H9 (cell line): ENCODE data around the gene SOCS1. TPM values are rescaled to one million over a fixed set of nuclear protein-coding genes. Genes with fewer than 3 reads are reported as not detected.

ENCODE experiments used
- DNase-seq: peaks from one replicate; pipeline ENCODE4 v3.0.0-alpha.2; 2017
- H2AFZ ChIP-seq: one replicate; pipeline ENCODE4 v1.6.1; 2013; ENCODE audit warnings: mild to moderate bottlenecking, low read length, control low read depth, moderate library complexity
- H2AK5ac ChIP-seq: 2 replicates; pipeline ENCODE4 v1.6.1; 2013; ENCODE audit warnings: low read length, control low read depth, mixed read lengths; ENCODE audit not compliant: insufficient read length
- H2BK120ac ChIP-seq: one replicate; pipeline ENCODE4 v1.6.1; 2013; ENCODE audit warnings: low read depth, mild to moderate bottlenecking, low read length, control low read depth, inconsistent platforms; ENCODE audit not compliant: poor library complexity, severe bottlenecking
- H2BK12ac ChIP-seq: 2 replicates; pipeline ENCODE4 v1.6.1; 2013; ENCODE audit warnings: low read length, control low read depth, mixed read lengths, low read depth; ENCODE audit not compliant: insufficient read length
- H2BK15ac ChIP-seq: 2 replicates; pipeline ENCODE4 v1.6.1; 2013; ENCODE audit warnings: low read depth, low read length, control low read depth
- H2BK20ac ChIP-seq: one replicate; pipeline ENCODE4 v1.6.1; 2013; ENCODE audit warnings: low read depth, mild to moderate bottlenecking, low read length, control low read depth, inconsistent platforms; ENCODE audit not compliant: poor library complexity, severe bottlenecking
- H2BK5ac ChIP-seq: 2 replicates; pipeline ENCODE4 v1.6.1; 2013; ENCODE audit warnings: low read length, control low read depth, mixed read lengths; ENCODE audit not compliant: insufficient read length
- H3K14ac ChIP-seq: 2 replicates; pipeline ENCODE4 v1.6.1; 2013; ENCODE audit warnings: low read length, control low read depth; ENCODE audit not compliant: insufficient read depth
- H3K18ac ChIP-seq: 2 replicates; pipeline ENCODE4 v1.6.1; 2013; ENCODE audit warnings: low read depth, mild to moderate bottlenecking, mixed read lengths, low read length, control low read depth; ENCODE audit not compliant: insufficient read length
- H3K23ac ChIP-seq: 2 replicates; pipeline ENCODE4 v1.6.1; 2013; ENCODE audit warnings: low read length, control low read depth, mixed read lengths, low read depth; ENCODE audit not compliant: insufficient read length
- H3K23me2 ChIP-seq: 2 replicates; pipeline ENCODE4 v1.6.1; 2013; ENCODE audit warnings: low read depth, mild to moderate bottlenecking, mixed read lengths, low read length, control low read depth; ENCODE audit not compliant: insufficient read length, poor library complexity, severe bottlenecking
- H3K27ac ChIP-seq: 2 replicates; pipeline ENCODE4 v1.5.1; 2013; ENCODE audit warnings: low read length, control low read depth, mixed read lengths, low read depth; ENCODE audit not compliant: insufficient read length
- H3K27me3 ChIP-seq: 2 replicates; pipeline ENCODE4 v1.6.1; 2013; ENCODE audit warnings: low read length, control low read depth, inconsistent platforms; ENCODE audit not compliant: insufficient read depth
- H3K4ac ChIP-seq: 2 replicates; pipeline ENCODE4 v1.6.1; 2013; ENCODE audit warnings: low read depth, mild to moderate bottlenecking, control low read depth, inconsistent platforms, low read length, moderate library complexity
- H3K4me1 ChIP-seq: 2 replicates; pipeline ENCODE4 v1.6.1; 2013; ENCODE audit warnings: low read length, control low read depth, inconsistent platforms; ENCODE audit not compliant: insufficient read depth
- H3K4me2 ChIP-seq: 2 replicates; pipeline ENCODE4 v1.6.1; 2013; ENCODE audit warnings: low read length, control low read depth, mixed read lengths; ENCODE audit not compliant: insufficient read length, insufficient read depth
- H3K56ac ChIP-seq: 2 replicates; pipeline ENCODE4 v1.6.1; 2013; ENCODE audit warnings: low read depth, mild to moderate bottlenecking, mixed read lengths, low read length, control low read depth; ENCODE audit not compliant: insufficient read length
- H3K79me1 ChIP-seq: 2 replicates; pipeline ENCODE4 v1.6.1; 2013; ENCODE audit warnings: low read depth, mild to moderate bottlenecking, moderate library complexity, low read length, control low read depth, inconsistent platforms; ENCODE audit not compliant: insufficient read depth, poor library complexity, severe bottlenecking
- H3K79me2 ChIP-seq: 2 replicates; pipeline ENCODE4 v1.6.1; 2013; ENCODE audit warnings: low read length, control low read depth, inconsistent platforms; ENCODE audit not compliant: insufficient read depth
- H3K9ac ChIP-seq: 2 replicates; pipeline ENCODE4 v1.6.1; 2013; ENCODE audit warnings: low read length, control low read depth, mixed read lengths; ENCODE audit not compliant: insufficient read length; ENCODE audit errors: extremely low read depth
- H3K9me3 ChIP-seq: one replicate; pipeline ENCODE4 v1.6.1; 2013; ENCODE audit warnings: low read depth, low read length, inconsistent platforms; ENCODE audit not compliant: control insufficient read depth
- H3T11ph ChIP-seq: one replicate; pipeline ENCODE4 v1.6.1; 2013; ENCODE audit warnings: mild to moderate bottlenecking, low read length, control low read depth, inconsistent platforms
- H4K20me1 ChIP-seq: one replicate; pipeline ENCODE4 v1.6.1; 2013; ENCODE audit not compliant: control insufficient read depth, insufficient read length, insufficient read depth
- H4K5ac ChIP-seq: 2 replicates; pipeline ENCODE4 v1.6.1; 2013; ENCODE audit warnings: low read depth, mild to moderate bottlenecking, mixed read lengths, low read length, control low read depth; ENCODE audit not compliant: insufficient read length
- H4K8ac ChIP-seq: replicated peaks from 2 replicates; pipeline ENCODE4 v1.6.1; 2013; ENCODE audit warnings: low read length, control low read depth, mixed read lengths, low read depth; ENCODE audit not compliant: insufficient read length
- H4K91ac ChIP-seq: 2 replicates; pipeline ENCODE4 v1.6.1; 2013; ENCODE audit warnings: low read depth, mild to moderate bottlenecking, moderate library complexity, mixed read lengths, low read length, control low read depth; ENCODE audit not compliant: insufficient read length
- H3K27ac Mint-ChIP-seq, 3 experiments: 2 replicates in 2 of 3; 3 replicates in 1 of 3; pipeline ENCODE4 v1.8.0; 2020 to 2021; ENCODE audit warnings: mixed read lengths in 3 of 3, mild to moderate bottlenecking in 1 of 3, moderate library complexity in 1 of 3
- H3K27me3 Mint-ChIP-seq: 2 replicates; pipeline ENCODE4 v1.8.0; 2021; ENCODE audit warnings: low read depth, mild to moderate bottlenecking, moderate library complexity, mixed read lengths
- H3K36me3 Mint-ChIP-seq, 3 experiments: 2 replicates in 2 of 3; 3 replicates in 1 of 3; pipeline ENCODE4 v1.8.0; 2020 to 2021; ENCODE audit warnings: low read depth in 3 of 3, mixed read lengths in 3 of 3; ENCODE audit not compliant: insufficient read depth in 1 of 3
- H3K4me1 Mint-ChIP-seq, 2 experiments: 2 replicates each; pipeline ENCODE4 v1.8.0; 2020; ENCODE audit warnings: mixed read lengths in 2 of 2
- H3K4me3 Mint-ChIP-seq, 2 experiments: 2 replicates in 1 of 2; 3 replicates in 1 of 2; pipeline ENCODE4 v1.8.0; 2020 to 2021; ENCODE audit warnings: mild to moderate bottlenecking in 2 of 2, mixed read lengths in 2 of 2, moderate library complexity in 1 of 2
- H3K9me3 Mint-ChIP-seq, 2 experiments: 2 replicates in 1 of 2; 3 replicates in 1 of 2; pipeline ENCODE4 v1.8.0; 2020; ENCODE audit warnings: mild to moderate bottlenecking in 2 of 2, mixed read lengths in 2 of 2, moderate library complexity in 1 of 2
- WGBS: extraction: QIAGEN DNeasy Blood & Tissue Kit; methylation state at CpG from one replicate; pipeline ENCODE4 v1.1.7; 2013; ENCODE audit warnings: missing lambda C conversion rate, low lambda C conversion rate, mixed read lengths; ENCODE audit not compliant: insufficient read length; ENCODE audit errors: extremely low coverage; 5-methylcytosine and 5-hydroxymethylcytosine counted together
- total RNA-seq: library from RNA; stranded (reverse); gene quantifications from 2 replicates; pipeline ENCODE4 v1.2.1, GENCODE V29; 2021
- TF ChIP-seq, protein P1 (sequence below): fragments of 200-600 bp; sonication (generic); conservative IDR thresholded peaks from 3 replicates; pipeline ENCODE4 v1.8.0; 2021; ENCODE audit warnings: antibody characterized with exemption, mild to moderate bottlenecking

SOCS1 gene
- total RNA-seq, 1 experiment from 2014 or later: 11.0 TPM

DNA sequence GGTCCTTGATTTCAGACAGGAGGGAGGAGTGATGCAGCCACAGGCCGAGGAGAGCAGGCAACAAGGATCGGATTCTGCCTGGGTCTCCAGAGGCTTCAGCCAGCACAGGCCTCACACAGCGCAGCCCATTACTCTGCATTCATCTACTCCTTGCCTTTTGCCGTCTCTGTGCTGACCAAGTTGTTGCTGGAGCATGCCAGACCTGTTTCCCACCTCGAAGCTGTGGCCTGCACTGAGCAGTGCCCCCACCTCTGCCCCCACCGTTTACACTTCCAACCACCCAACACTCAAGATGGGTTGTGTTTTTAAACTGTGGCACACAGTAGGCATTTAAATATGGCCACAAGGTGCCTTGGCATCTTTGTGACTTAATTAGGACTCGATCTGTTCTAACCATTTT, 19.0 kb upstream of the SOCS1 start:
- DNase-seq: no peak
- Mint-ChIP-seq H3K9me3 (peaks cover 0 to 7% of the 10 kb centered on the region in 2 experiments; a peak in 3 of 5 replicates), H3K36me3 (no peaks in the 10 kb centered on the region), H3K27me3 (no peaks in the 10 kb centered on the region; the same call in 1 of the 2 replicates), H3K4me3 (no peak overlapping the region), H3K27ac (no peak overlapping the region; a peak in 1 of 7 replicates), H3K4me1 (peaks cover 6 to 10% of the 10 kb centered on the region in 2 experiments)
- Histone ChIP-seq H4K8ac (no peak overlapping the region), H3K14ac (no peak overlapping the region; the same call in 1 of the 2 replicates), H3K18ac (no peak overlapping the region), H3K27me3 (no peaks in the 10 kb centered on the region), H3K9me3 (no peaks in the 10 kb centered on the region), H3K4me2 (no peak overlapping the region), H2BK120ac (no peak overlapping the region), H4K91ac (no peak overlapping the region), H3K23me2 (no peaks in the 10 kb centered on the region), H3K56ac (no peak overlapping the region), H2AFZ (no peak overlapping the region), H2BK12ac (no peak overlapping the region), H3K79me1 (no peaks in the 10 kb centered on the region), H2BK15ac (no peak overlapping the region), H4K5ac (no peak overlapping the region), H3K4me1 (no peaks in the 10 kb centered on the region), H2BK5ac (no peak overlapping the region), H2BK20ac (no peak overlapping the region), H3T11ph (no peak overlapping the region), H3K27ac (no peak overlapping the region), H3K79me2 (no peaks in the 10 kb centered on the region), H4K20me1 (no peaks in the 10 kb centered on the region), H3K23ac (no peak overlapping the region), H2AK5ac (no peak overlapping the region), H3K9ac (no peak overlapping the region), H3K4ac (no peak overlapping the region)
- TF ChIP-seq, protein P1, sequence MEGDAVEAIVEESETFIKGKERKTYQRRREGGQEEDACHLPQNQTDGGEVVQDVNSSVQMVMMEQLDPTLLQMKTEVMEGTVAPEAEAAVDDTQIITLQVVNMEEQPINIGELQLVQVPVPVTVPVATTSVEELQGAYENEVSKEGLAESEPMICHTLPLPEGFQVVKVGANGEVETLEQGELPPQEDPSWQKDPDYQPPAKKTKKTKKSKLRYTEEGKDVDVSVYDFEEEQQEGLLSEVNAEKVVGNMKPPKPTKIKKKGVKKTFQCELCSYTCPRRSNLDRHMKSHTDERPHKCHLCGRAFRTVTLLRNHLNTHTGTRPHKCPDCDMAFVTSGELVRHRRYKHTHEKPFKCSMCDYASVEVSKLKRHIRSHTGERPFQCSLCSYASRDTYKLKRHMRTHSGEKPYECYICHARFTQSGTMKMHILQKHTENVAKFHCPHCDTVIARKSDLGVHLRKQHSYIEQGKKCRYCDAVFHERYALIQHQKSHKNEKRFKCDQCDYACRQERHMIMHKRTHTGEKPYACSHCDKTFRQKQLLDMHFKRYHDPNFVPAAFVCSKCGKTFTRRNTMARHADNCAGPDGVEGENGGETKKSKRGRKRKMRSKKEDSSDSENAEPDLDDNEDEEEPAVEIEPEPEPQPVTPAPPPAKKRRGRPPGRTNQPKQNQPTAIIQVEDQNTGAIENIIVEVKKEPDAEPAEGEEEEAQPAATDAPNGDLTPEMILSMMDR: no peak
- no CpG with 5 or more reads among the region's 7 CpGs for WGBS
